ENCODE results near the gene MN1.

MN1 gene

DNA sequence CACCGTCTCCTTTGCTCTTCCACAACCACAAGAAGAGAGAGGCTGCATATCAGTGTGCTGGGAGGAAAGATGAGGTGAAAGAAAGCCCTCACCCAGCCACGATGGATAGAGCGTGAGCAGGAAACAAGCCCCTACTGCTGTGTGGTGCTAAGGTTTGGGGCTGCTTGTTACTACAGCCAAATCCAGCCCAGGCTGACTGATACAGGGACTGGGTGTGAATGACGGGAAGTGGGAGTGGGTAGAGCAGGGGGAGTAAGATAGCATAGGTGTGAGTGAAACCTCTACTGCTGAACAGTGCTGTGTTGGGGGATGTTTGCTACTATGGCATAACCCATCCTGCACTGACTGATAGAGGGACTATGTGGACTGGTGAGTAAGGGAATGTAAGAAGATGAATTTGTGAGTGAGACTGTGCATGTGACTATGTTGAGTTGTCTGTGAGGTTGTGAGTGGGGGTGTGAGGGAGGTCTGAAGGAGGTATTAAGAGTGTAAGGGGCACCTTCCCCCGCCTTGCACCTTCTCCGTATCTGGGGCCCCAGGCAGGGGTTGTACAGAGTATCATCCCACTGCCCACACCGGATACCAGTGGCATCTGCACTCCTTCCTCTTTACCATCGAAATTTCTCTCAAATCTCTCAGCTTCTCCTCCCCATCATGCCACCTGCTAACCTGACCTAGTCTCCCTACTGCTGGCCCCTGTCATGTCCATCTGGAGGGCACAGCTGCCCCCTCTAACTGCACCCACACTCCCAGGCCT, 91.5 kb downstream of the MN1 start:
- DNase-seq, result no peak

DNA sequence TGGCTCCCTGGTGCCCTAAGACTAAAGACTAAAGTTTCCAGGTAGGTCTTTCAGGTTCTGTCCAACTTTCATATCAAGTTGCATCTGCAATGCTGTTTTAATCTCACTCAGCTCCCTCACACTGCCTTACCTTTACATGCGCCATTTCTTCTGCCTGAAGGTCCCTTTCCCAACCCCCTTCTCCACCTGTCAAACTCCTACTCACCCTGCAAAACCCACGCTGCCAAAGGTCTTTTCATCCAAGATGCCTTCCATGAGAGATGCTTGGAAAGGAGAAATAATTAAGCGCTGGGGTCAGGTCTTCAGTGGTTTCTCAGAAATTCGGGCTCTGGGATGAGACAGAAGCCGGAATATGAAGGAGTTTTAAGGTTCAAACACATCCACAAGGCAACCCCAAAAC, 95.1 kb downstream of the MN1 start:
- no peak for DNase-seq

DNA sequence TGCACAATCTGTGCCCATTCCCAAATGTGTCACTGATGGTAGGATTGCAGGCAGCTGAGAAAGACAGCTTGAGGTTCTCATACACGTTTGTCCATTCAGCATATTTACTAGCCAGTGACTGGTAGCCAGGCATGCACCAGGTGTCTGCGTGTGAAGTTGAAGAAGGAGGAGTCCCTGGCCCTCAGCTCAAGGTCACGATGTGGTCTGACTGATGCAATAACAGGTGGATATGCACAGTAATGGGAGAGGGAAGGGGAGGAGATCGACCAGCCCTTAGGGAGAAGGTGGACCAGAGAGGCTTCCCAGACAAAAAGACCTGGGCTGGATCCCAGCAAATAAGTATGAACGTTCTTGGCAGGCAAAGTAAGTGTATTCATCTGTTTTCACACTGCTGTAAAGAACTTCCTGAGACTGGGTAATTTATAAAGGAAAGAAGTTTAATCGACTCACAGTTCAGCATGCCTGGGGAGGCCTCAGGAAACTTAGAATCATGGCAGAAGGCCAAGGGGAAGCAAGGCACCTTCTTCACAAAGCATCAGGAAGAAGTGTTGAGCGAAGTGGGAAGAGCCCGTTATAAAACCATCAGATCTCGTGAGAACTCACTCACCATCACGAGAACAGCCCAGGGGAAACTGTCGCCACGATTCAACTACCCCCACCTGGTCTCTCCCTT, 96.0 kb downstream of the MN1 start:
- DNase-seq, result no peak

DNA sequence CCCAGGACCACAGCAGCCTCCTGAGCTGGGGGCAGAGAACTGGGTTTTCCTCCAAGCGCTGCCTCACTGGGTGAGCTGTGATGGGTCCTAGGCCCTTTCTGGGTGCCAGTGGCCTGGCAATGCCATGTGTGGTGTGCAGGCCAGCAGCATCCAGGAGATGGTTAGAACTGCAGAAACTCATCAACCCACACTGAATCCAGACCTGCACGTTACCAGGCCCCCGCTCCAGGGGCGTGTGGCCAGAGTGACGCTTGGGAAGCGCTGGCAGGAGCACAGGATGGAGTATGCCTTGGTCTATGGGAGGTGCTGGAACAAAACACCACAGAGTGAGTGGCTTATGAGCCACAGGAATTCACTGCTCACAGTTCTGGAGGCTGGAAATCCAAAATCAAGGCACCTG, 97.0 kb downstream of the MN1 start:
- DNase-seq, result no peak

DNA sequence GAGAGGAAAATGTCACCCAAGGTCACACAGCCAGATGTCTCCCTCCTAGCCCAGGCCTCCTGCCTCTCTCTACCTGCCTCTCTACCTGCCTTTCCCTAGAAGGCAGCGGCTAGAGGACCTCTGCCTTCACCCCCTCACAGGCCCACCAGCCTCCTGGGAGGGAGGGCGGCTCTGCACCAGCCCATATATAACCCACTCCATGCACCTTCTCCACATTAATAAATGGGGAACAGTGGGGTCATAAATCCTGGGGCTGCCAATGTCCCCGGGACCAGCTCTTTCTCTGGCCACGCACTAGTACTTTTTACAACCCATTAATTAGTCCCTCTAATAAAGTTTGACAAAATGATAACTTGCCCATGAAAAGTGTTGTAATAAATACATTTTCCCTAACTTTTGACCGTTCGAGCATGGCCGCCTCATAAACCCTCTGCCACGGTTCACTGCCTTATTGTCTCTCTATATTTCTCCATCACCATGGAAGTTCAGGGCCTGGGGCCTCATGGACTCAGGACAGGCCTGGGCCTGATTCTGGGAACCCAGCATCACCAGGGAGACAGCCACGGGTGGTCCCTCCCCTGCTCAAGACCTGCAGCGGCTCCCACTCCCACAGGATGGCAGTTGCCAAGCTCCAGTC, 102.1 kb downstream of the MN1 start:
- DNase-seq, result no peak

DNA sequence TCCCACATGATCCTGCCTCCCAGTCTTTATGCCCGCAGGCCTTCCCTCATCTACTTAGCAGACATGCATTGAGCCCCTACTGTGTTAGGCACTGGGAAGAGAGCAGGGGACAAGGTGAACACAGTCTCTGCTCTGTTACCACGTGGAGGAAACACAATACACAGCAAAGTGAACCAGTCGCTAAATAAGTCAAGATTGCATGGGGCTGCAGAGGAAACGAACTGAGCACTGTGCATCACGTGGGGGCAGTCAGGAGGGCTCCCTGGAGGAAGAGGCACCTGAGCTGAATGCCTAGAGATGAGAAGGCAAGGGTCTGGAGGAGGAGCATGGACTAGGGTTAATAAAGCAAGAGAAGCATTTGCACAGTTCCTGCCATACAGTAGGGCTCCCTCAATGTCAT, 102.7 kb downstream of the MN1 start:
- no peak for DNase-seq

All from activated CD4-positive, CD25-positive, alpha-beta regulatory T cell (primary cell).